ENCODE measurements around the gene ZNF654. TPM values are rescaled to one million over a fixed set of nuclear protein-coding genes. Genes with fewer than 3 reads are reported as not detected.

ZNF654 gene
- total RNA-seq, 3 donors from 2014 or later = 13.1 to 20.8 (median 17.4) TPM

GRCh38 chr3:88191872-88192409 lies 132.9 kb downstream of the ZNF654 start:
- Histone ChIP-seq H3K36me3 (ENCODE audit: low read depth) (no peaks in the 10 kb centered on the region), H3K4me1 (ENCODE audit: low read depth) (no peaks in the 10 kb centered on the region), H3K9me3 (no peaks in the 10 kb centered on the region), H3K4me3 (no peak overlapping the region)
- no peak for TF ChIP-seq CTCF (IDR thresholded peaks at IDR 0.05)
- ATAC-seq = no peak
- no peak for DNase-seq
- intact Hi-C loops (cut with DNase I, micrococcal nuclease) = no loop called here

GRCh38 chr3:88192631-88193030 lies 133.6 kb downstream of the ZNF654 start:
- DNase-seq = no peak
- no peaks in the 10 kb centered on the region for H3K9me3 ChIP-seq
- intact Hi-C loops (cut with DNase I, micrococcal nuclease) = no loop called here
- no peak for ATAC-seq
- TF ChIP-seq CTCF (IDR thresholded peaks at IDR 0.05) = no peak
- H3K4me3 ChIP-seq = no peak overlapping the region
- H3K36me3 ChIP-seq (ENCODE audit: low read depth) = no peaks in the 10 kb centered on the region
- H3K4me1 ChIP-seq (ENCODE audit: low read depth) = no peaks in the 10 kb centered on the region

Other genes with a start within 250 kb of the ZNF654 start
- 10 to 100 TPM; 47.8 to 78.1 (median 60.3) TPM for gene CGGBP1, start 250 bp upstream of the ZNF654 start, total RNA-seq
- gene C3orf38, start 90.7 kb downstream of the ZNF654 start, total RNA-seq = 10 to 100 TPM; 18.3 to 25.4 (median 22.8) TPM

All from mucosa of descending colon (tissue), 3 donors.